Measurements from ENCODE around the gene ZNF526.

Gene ZNF526

DNA sequence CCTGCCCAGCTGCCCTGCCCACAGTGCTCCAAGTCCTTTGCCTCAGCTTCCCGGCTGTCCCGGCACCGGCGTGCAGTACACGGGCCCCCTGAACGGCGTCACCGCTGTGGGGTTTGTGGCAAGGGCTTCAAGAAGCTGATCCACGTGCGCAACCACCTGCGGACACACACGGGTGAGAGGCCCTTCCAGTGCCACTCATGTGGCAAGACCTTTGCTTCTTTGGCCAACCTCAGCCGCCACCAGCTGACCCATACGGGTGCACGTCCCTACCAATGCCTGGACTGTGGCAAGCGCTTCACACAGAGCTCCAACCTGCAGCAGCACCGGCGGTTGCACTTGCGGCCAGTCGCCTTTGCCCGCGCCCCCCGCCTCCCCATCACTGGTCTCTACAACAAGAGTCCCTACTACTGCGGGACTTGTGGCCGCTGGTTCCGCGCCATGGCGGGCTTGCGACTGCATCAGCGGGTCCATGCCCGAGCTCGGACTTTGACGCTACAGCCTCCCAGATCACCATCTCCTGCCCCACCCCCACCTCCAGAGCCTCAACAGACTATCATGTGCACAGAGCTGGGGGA lies 5.7 kb downstream of the ZNF526 start:
- no peak for DNase-seq (ENCODE audit: low spot score)

DNA sequence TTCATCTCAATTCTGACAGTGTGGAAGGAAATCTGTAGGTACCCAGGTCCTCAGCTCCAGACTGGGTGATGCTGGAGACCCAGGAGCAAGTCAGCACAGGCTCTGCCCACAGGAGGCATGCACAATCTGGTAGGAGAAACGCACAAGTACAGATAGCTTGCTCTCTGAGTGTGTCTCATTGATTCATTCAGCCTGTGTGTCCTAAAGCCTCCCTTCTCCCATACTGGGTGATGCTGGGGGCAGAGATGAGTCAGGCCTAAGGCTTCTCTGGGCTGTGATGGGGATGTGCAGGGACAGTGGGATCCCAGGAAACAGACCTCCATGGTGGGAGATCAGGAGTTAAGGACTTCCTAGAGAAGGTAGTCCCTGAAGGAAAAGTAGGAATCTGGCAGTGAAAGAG lies 6.8 kb downstream of the ZNF526 start:
- DNase-seq (ENCODE audit: low spot score) = no peak

DNA sequence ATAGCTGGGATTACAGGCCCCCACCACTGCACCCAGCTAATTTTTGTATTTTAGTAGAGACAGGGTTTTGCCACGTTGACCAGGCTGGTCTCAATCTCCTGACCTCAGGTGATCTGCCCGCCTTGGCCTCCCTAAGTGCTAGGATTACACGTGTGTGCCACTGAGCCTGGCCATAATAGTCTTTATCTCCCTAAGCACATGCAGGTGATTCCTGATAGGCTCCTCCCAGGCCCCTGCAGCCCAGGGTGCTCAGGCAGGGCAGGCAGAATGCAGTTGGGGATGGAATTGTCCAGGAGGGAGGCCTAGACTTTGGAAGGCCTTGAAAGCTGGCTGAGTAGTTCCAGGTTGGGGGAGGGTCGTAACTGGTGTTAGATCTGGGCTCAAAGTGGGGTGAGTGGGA lies 8.5 kb downstream of the ZNF526 start:
- DNase-seq (ENCODE audit: low spot score) = no peak

DNA sequence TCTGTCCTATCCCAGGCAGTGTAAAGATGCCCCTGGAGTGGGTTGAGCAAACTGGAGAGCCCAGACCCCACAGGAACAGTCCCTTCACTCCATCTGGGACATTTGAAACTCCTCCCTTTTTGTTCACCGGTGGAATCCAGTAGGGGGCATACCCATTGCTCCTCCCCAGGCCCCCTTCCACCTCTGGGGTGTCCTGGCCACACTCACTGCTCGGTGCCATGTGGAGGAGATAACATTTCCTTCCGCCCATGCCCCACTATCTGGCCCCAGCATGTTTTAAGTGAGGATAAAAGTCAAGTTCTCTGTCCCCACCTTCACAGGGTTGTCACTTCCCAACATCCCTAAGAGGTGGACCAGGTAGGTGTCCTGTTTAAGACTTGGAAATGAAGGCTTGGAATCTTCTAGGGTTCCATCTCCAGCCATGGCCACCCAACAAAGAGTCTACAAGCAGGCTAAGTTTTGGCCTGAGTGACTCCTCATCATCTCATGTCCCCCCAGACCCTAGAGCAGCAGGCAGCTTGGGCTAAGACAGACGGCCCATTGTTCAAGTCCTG lies 9.3 kb downstream of the ZNF526 start:
- DNase-seq (ENCODE audit: low spot score) = no peak

DNA sequence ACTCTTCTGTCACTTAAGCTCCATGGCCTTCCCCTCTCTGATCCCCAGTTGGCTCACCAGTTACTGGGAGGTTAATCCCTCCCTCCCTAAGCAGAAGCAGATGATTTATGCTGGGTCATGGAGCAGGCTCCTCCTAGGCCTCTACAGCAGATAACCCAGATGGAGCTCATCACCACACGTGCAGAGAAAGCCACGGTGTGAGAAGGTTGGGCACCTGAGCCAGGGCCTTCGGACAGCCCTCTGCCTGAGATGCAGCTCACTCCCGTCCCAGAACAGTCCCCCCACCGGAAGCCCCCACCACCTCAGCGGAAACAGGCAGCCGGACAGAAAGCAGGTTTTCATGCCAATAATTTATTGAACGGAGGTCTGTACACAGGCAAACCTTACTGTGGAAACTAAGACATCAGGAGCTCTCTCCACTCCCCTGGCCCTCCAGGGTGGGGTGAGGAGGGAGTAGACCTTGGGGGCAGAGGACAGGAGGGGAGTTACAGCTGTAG lies 9.8 kb downstream of the ZNF526 start:
- DNase-seq (ENCODE audit: low spot score) = no peak

DNA sequence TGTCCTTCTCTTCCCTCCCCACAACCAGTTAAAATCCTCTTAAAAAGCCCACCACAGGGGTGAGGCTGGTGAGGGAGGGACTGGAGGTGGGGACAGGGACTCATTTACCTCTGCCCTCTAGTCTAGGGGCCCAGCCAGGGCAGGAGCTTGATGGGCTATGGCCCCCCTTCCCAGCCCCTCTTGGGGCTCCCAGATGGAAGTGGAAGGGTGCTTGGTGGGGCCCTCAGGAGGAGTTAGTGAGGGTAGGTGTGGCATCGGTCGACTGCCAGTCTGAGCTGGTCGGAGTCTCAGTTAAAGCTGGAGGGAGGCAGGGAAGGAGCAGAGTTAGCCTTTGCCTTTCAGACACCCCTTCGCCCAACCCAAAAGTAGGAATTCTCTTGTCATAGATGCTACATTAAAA lies 10.5 kb downstream of the ZNF526 start:
- no peak for DNase-seq (ENCODE audit: low spot score)

DNA sequence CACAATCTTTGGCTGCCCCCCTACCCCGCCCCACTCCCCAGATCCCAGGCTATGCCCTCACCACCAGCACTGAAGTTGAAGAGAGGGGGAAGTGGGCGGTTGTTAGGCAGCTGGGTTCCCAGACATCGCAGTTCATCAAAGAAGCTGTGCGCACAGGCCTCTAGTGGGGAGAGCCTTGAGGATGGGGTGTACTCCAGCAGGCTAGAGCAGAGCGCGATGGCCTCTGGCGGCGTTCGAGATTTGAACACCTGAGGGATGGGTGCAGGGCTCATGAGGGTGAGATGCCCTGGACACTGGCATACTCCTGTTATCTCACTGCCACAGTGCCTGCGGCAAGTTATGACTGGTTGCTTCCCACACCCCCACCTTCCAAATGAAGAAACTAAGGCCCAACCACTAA lies 12.3 kb downstream of the ZNF526 start:
- no peak for DNase-seq (ENCODE audit: low spot score)

DNA sequence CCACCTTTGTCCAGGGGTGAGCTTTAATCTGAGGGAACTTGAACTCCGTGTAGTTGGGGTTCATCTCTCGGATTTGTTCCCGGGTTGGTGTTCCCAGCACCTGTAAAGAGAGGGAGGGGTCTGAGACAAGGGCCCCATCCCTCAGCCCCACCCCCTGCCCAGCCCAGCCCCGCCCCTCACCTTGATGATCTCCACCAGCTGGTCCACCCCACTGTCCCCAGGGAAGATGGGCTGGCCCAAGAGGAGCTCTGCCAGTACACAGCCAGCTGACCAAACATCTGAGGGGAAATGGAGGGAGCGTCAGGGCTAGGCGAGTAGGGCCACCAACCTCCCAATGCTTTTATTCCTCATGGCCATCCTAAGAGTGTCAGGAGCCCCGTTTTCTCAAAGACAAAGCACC lies 13.0 kb downstream of the ZNF526 start:
- DNase-seq (ENCODE audit: low spot score) = no peak

DNA sequence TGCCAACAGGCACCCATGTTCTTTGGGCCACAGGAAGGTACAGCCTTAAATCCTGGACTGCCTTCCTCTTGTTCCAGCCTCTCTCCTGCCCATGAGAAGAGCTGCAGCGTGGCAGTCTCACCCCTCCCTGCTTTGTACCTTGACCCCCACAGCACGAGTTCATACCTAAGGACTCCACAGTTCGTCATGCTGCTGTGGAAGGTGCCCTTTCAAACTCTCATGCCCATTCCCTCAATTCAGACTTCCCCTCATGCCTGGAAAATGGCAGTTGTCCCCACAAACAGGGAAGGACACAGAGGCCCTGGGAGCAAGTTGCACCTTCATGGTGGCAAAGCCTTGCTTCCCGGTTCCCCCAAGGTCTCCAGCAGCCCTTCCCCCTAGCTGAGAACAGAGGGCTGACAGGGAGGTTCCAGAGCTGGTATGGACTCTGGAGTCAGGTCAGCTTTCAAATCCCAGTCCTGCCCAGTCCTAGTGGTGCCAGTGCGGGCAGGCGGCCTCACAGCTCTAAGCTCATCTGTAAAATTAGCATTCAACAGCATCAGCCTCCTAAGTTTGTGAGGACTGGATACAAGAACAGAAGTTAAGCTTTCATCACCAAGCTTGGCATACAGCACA lies 13.7 kb downstream of the ZNF526 start:
- DNase-seq (ENCODE audit: low spot score) = no peak

DNA sequence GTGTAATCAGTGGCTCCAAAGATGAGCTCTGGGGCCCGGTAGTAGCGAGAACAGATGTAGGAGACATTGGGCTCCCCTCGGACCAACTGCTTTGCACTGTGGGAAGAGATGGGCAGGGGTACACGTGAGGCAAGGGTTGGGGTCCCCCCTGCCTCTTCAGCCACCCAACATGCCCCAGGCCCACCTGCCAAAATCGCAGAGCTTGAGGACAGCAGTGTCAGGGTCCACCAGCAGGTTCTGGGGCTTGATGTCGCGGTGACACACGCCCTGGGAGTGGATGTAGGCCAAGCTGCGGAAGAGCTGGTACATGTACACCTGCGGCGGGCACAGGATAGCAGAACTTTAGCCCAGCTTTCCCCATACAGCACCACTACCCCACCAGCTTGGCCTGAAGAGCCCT lies 14.3 kb downstream of the ZNF526 start:
- DNase-seq (ENCODE audit: low spot score) = no peak

DNA sequence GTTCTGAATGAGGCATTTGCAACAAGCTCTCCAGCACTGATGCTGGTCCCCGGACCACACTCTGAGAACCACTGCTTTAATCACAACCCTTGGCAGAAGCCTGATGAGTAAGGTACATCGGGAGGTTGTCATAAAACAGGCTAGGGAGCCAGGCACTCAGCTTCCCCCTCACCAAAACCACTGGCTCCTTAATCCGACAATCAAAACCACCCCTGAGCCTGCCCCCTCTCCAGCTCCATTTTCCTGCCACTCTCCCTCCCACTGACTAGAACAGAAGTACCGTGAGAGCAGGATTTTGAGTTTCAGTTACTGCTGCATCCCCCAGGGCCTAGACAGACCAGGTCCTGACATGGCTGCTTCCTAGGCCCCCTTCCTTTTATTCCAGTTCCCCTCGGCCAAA lies 15.1 kb downstream of the ZNF526 start:
- no peak for DNase-seq (ENCODE audit: low spot score)

DNA sequence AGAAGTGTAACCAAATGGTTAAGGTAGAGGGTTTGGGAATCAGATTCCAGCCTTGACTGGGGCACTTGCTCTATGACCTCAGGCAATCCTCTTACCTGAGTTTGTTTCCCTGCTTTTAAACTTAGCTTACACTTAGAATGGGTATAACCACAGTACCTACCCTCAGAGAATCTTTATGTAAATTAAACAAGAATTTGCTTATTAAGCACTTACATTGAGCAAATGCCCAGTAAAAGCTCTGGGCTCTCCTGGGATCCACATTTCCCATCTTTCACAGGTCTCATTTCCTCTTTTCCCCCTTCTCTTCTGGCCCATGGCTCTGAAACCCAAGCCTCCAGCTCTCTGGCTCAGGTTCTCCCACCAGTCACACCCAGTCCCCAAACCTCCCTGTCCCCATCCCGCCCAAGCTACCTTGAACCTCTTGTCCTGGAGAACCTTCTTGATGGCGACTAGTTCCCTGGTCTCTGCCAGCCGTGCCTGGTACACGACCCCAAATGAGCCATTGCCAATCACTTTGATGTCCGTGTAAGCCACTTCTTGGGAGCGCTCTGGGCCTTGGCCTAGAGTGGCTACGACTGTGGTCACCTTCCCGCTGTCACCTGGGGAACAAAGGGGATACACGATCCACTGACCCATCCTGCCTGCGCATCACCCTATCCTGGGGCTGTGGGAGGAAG lies 19.6 kb downstream of the ZNF526 start:
- DNase-seq (ENCODE audit: low spot score) = no peak

DNA sequence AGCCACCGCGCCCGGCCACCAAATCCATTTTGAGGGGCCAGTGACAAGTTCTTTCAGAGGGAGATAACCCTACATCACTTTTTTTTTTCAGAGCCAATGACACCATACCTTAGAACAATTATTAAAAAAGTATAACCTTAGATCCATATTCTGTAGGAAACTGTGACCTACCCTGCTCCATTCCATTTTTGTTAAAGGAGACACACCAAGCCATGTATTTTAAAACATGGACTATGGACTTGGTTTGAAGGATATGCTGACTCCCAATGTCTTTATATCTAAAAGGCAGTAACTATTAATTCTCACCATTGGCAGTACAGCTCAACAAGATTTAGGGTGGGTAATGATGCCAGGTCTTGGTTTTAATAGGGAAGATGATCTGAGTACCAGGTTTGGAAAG lies 21.2 kb downstream of the ZNF526 start:
- no peak for DNase-seq (ENCODE audit: low spot score)

DNA sequence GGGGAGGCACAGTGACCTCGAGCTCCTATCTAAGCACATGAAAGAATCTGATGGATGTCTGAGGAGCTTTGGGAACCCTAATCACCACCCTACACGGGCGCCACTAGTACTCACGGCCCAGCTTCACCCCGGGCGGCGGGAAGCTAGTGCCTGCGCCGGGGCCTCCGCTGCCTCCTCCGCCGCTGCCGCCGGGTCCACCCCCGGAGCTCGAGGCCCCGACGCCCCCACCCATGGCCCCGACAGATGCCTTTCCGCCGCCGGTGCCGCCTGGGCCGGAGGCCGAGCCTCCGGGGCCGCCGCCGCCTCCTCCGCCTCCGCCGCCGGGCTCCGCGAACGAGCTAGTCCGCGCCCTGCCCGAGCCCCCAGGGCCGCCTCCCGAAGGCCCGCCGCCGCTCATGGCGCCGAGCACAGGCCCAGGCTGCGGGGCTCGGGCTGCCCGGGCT lies 22.0 kb downstream of the ZNF526 start:
- no peak for DNase-seq (ENCODE audit: low spot score)

DNA sequence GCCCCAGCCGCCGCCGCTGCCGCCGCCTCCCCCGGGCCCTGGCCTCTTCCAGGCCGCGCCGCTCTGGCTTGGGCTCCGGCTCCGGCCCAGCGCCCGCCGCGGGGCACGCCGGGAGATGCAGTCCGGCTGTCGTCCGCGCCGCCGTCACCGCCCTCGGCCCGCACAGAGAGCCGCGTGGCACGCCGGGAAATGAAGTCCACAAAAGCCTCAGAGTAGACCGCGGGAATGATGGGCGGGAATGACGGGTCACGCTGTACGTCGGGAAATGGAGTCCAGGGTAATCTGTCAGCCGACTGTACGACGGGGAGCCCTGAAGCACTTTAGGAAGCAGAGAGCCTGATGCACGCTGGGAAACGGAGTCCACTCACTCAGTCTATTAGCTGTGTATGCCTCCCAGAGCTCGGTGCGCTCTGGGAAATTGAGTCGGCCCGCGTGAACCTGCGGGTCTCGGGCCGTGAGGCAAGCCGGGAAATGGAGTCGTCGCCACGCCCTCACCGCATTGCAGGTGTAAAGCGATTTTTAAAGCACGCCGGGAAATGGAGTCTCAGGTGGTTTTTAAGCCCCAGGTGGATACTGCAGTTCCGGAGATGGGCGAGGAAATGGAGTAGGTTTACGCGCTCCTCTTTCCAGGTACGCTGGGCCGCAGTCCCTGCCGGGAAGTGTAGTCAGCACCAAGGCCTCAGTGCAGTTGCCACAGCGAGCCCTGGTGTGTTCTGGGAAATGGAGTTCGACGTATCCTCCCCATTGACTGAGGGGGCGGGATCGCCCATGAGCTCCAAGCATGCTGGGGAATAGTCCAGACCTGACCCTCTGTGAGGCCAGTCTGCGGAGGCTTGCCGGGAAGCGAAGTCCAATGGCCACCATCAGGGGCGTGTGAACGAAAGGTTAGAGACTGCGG lies 22.6 kb downstream of the ZNF526 start, which contains the start of gene GSK3A:
TSS of gene GSK3A (minus strand) at position 91 of the 898 bp plus-strand sequence. CDS start 137 bp downstream, outside the sequence.
- peak; percentile 94 for DNase-seq (ENCODE audit: low spot score)

DNA sequence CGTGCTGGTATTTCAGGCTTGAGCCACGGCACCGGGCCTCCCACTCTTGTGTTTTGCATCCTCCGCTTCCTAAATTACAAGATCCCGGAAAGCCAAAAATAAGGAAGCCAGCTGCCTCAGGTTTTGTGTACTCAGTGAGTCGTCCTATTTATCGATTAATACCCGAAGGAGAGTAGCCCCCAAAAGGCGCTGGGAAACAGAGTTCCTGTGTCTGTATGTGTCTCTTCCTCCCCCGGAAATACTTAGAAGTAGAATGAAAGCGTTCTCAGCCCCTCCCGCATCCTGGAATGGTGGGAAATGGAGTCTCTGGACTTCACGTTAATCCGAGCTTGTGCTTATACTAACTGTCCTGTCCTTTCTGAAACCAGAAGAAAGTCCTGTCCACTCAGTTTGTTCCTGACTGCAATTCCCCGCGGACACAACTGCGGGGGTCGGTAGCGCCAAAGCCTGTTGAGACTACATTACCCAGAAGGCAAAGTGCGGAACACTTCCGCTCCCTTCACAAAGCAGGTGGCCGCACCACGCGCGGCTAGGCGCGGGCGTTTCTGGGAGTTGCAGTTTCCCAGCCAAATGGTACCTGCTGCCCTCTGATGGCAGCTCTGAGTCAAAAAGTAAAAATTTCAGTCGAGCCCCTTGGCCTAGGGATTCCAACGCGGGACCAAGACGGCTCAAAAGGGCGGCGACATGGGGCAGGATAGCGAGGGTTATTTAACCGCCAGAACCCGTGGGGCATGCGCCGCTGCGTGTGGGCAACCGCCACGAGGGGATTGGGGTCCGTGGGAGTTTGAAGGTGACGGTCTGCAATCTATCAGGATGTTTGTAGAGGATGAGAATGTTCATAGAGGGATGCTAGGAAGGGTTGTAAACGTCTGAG lies 24.5 kb downstream of the ZNF526 start:
- peak; percentile 79 for DNase-seq (ENCODE audit: low spot score)

DNA sequence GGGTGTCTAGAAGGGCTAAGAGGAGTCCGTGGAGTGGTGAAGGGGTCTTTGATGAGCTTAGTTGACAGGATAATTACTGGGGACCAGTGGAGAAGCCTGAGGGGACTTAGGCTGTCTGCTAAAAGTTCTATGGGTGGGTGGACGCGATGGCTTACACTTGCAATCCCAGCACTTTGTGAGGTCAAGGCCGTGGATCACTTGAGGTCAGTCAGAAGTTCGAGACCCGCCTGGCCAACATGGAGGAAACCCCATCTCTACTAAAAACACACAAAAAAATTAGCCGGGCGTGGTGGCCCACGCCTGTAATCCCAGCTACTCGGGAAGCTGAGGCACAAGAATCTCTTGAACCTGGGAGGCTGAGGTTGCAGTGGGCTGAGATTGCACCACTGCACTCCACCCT lies 25.1 kb downstream of the ZNF526 start:
- DNase-seq (ENCODE audit: low spot score) = no peak

DNA sequence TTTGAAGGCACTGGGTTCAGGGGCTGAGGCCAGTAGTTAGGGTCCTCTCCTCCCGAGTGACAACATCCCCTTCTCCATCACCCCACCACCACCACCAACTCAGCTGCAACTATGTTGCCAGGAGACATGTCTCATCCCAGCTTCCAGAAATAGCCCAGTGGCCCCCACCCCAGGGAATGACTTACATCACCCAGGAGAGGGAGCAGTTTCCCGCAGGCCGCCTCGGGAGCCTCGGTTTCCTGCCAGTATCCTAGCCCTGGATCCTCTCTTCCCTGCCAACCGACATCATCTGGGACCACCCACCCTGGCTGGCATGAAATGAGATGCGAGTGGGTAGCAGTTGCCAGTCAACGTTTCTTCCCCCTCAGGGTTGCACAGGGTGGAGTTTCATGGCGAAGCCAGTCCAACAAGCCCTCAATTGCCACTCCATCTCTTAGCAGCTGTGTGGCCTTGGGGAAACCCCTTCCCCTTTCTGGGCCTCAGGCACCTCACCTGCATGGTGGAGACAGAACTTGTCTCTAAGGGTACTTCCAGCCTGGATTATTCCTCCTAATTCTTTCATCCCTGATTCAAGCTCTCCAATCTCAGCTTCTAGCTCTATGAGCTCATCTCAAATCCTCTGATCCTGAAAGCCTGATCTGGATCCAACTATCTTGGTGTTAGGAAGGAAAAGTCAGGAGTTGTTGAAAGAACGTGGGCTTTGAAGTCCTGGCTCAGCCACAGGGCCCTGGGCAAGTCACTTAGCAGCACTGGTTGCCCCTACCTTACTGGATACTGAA lies 26.2 kb downstream of the ZNF526 start:
- DNase-seq (ENCODE audit: low spot score) = peak; percentile 62

DNA sequence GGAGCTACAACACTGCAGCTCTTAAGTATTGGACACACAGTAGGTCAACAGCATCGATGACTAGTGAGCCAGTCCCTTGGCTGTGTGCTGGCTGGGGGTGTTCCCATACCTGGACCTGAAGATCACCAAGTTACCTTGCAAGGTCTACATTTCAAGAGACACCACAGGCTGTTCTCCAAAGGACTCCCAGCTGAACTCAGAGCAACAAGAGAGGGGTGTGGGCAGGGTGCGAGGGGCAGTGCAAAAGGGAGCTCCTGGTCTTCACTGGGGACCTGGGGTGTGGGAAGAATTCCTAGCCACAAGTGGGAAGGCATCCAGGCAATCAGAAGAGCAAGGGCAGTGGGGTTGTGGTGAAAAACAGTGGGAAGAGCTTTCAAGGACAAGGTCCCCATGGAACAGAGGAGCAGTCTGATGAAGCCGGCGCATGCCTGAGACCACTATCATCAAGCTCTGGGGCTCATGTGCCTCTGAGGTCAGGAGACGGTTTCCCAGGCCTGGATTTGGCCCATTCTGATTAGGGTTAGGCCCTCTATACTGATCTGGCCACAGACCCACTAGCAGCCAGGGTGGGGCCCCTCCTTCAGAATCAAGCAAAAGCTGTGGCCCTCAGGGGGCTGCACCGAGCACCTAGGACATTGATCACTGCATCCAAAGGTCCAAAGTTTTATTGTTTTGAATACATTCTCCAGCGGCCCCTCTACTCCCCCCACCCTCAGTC lies 27.0 kb downstream of the ZNF526 start:
- no peak for DNase-seq (ENCODE audit: low spot score)
